ENCODE measurements around the gene ARHGDIB. TPM values are rescaled to one million over a fixed set of nuclear protein-coding genes. Genes with fewer than 3 reads are reported as not detected.

ARHGDIB gene
- total and polyA plus RNA-seq, 2 of the 13 experiments (the other 11 are each of a cell fraction or from before 2014, with no cell fraction given), result 0.11 to 0.87 TPM

- TF ChIP-seq MAZ (IDR thresholded peaks at IDR 0.05; ENCODE audit: borderline replicate concordance, low read depth, low read length), result no peak
- TF ChIP-seq MAZ (CRISPR knock-in tag; IDR thresholded peaks at IDR 0.05; ENCODE audit: low read depth), result no peak
- no peak for TF ChIP-seq ZBTB33 (CRISPR knock-in tag; IDR thresholded peaks at IDR 0.05)
- no peak for TF ChIP-seq SIN3B (IDR thresholded peaks at IDR 0.05; ENCODE audit: low read length)
- no peak for TF ChIP-seq RARA (CRISPR knock-in tag; IDR thresholded peaks at IDR 0.05)
- no peak for TF ChIP-seq ZNF556 (CRISPR knock-in tag; IDR thresholded peaks at IDR 0.05; ENCODE audit: borderline replicate concordance)
- TF ChIP-seq SRSF1 (optimal IDR thresholded peaks at IDR 0.05; ENCODE audit: low read depth, low read length), result no peak
- no peak for TF ChIP-seq NR2F1 (CRISPR knock-in tag; IDR thresholded peaks at IDR 0.05)
- no peak for TF ChIP-seq ZNF773 (CRISPR knock-in tag; IDR thresholded peaks at IDR 0.05; ENCODE audit: borderline replicate concordance)
Measured at GRCh38 chr12:14951851-14952250, 9.6 kb downstream of the ARHGDIB start (continued).

GRCh38 chr12:14950982-14951746 lies 10.2 kb downstream of the ARHGDIB start:
- no peak overlapping the region for H3K9ac ChIP-seq (ENCODE audit: insufficient read depth, low read depth, low read length)
- H3K4me3 ChIP-seq (replicated peaks in 1 of 3; ENCODE audit: insufficient read depth in 1 of 3, low read depth in 2 of 3, low read length in 3 of 3), result no peak overlapping the region
- no peak overlapping the region for H2AFZ ChIP-seq (ENCODE audit: low read length)
- intact Hi-C loops (cut with micrococcal nuclease; ENCODE audit: unreplicated experiment), result no loop called here
- ChIA-PET POLR2A (no interaction called here), CTCF (ENCODE audit: low intra/inter-chr PET ratio, low total read pairs) (no interaction called here)
- no peaks in the 10 kb centered on the region for H4K20me1 ChIP-seq (ENCODE audit: insufficient read depth, low read length)
- H3K36me3 ChIP-seq (replicated peaks in 1 of 2; ENCODE audit: control insufficient read depth in 1 of 2, insufficient read depth in 2 of 2, low read length in 2 of 2), result no peaks in the 10 kb centered on the region
- no TSS peak for BruUV-seq (replicated peaks)
- peak; percentile 65 for ATAC-seq
- 17% methylated on average over 6 of the region's 6 CpGs for WGBS (ENCODE audit: low lambda C conversion rate)
- no peak overlapping the region for H3K27ac ChIP-seq (ENCODE audit: extremely low read length, insufficient read depth, low read length)
- H3K27me3 ChIP-seq (ENCODE audit: control insufficient read depth in 1 of 2, insufficient read depth in 2 of 2, low read length in 2 of 2), result no peaks in the 10 kb centered on the region
- H3K79me2 ChIP-seq (ENCODE audit: insufficient read depth, low read length), result no peaks in the 10 kb centered on the region
- no peak for FAIRE-seq
- H3K4me2 ChIP-seq (ENCODE audit: low read depth, low read length), result no peak overlapping the region
- peak; percentile 56 for DNase-seq (ENCODE audit: low spot score)
- peaks cover 36% of the 10 kb centered on the region for H3K4me1 ChIP-seq (ENCODE audit: insufficient read depth, low read length)
- no peaks in the 10 kb centered on the region for H3K9me3 ChIP-seq (ENCODE audit: low read length)
- in situ Hi-C loops (cut with HindIII; ENCODE audit: extremely low pct_ligation_motif_present, low pct_unique_long_range_greater_than_20kb), result no loop called here
- 0 out of 4 replicates have a peak, but pooled peaks of 1 of the 2 experiments have one; percentile 24 for TF ChIP-seq NR2F1 (CRISPR knock-in tag; IDR thresholded peaks at IDR 0.05)
- no peak for TF ChIP-seq ZNF891 (CRISPR knock-in tag; IDR thresholded peaks at IDR 0.05)
- no peak for TF ChIP-seq ZSCAN20 (CRISPR knock-in tag; IDR thresholded peaks at IDR 0.05; ENCODE audit: borderline replicate concordance)
- no peak for TF ChIP-seq RERE (CRISPR knock-in tag; IDR thresholded peaks at IDR 0.05; ENCODE audit: low read depth)
- no peak for TF ChIP-seq HOXD1 (CRISPR knock-in tag; IDR thresholded peaks at IDR 0.05)
- TF ChIP-seq FOXA1 (IDR thresholded peaks at IDR 0.05), result no peak
- TF ChIP-seq FOXA1 (CRISPR knock-in tag; IDR thresholded peaks at IDR 0.05), result no peak
- no peak for TF ChIP-seq MTF2 (CRISPR knock-in tag; IDR thresholded peaks at IDR 0.05; ENCODE audit: borderline replicate concordance)
- no peak for TF ChIP-seq STAG1 (CRISPR knock-in tag; IDR thresholded peaks at IDR 0.05)

All from HepG2 (cell line).